GM20000 (cell line): ENCODE data around the gene RIPK4.

Experiments
- DNase-seq: peaks from one replicate; pipeline ENCODE4 v3.0.0; 2012; ENCODE audit warnings: low spot score
- CTCF ChIP-seq: IDR thresholded peaks from 2 replicates; pipeline ENCODE4 v1.5.1; 2012; ENCODE audit warnings: mild to moderate bottlenecking, control low read depth; ENCODE audit errors: extremely low read depth, missing control alignments

Gene RIPK4

DNA sequence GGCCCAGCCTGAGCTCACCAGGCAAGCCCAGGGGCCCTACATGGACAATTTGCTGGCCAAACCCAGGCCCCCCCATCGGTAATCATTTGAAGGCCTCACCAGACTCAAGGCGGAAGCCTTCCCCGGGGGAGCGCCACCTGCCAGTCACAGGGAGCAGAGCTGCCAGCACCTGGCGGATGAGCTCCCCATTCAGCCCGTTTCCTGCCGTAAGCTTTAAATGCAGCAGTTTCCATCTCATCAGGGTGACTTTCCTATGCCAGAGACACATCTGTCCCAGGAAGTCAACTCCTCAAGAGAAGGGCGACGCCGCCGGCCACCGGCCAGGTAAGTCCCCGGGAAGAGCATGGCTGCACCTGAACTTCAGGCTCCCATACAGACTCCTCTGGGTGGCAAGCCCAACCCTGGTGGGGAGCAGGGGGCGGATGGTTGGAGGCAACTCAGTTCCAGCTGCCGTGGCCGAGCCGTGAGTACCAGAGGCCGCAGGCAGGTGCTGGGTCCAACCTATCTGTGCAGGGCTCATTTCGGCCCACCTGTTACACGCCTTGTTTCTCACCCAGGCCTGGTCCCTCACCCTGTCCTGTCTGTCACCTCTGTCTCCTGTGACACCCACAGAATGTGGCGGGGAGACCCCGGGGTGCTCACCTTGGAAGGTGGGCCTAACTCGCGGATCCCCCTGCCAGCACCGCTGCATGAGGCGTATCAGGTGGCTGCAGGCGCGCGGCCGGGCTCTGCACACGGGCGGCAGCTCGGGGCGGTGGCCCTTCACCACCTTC is 20.7 kb downstream of the RIPK4 start:
- no peak for DNase-seq

DNA sequence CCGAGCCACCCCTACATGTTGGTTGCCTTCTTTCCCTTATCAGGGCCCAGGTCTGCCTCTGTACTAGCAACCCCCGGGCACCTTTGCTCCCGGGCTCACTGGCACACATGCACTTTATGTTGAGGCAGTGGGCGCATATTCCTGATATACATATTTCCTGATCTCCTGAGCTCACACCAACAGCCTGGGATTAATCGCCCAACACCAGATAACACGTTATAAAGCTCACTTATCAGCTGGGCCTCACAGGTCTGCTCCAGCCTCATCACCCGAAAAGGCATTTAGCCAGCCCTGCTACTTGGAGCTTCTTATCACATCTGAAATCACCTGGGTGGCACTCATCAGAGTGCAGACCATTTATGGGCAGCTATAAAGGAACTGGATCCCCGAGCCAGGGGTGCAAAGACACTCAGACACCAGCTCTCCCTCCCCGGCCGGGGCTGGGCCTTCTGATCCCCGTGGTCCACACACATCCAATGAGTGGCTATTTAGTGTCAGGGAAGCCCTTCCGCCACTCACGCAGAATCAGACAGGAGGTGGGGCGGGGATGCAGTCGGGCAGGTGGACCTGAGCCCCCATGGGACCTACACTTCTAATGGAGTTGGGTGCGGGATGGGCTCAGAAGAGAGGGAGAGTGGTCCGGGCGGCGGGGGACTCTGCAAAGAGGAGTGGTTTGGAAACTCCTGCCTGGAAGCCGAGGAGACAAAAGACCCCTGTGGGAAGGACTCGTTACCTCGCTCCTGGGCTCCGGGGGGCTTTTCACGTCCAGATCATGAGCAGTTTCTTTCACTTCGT is 21.6 kb downstream of the RIPK4 start:
- DNase-seq: no peak
- no peak for TF ChIP-seq CTCF

More for the DNA sequence above, 20.7 kb downstream of the RIPK4 start:
- TF ChIP-seq CTCF: no peak

DNA sequence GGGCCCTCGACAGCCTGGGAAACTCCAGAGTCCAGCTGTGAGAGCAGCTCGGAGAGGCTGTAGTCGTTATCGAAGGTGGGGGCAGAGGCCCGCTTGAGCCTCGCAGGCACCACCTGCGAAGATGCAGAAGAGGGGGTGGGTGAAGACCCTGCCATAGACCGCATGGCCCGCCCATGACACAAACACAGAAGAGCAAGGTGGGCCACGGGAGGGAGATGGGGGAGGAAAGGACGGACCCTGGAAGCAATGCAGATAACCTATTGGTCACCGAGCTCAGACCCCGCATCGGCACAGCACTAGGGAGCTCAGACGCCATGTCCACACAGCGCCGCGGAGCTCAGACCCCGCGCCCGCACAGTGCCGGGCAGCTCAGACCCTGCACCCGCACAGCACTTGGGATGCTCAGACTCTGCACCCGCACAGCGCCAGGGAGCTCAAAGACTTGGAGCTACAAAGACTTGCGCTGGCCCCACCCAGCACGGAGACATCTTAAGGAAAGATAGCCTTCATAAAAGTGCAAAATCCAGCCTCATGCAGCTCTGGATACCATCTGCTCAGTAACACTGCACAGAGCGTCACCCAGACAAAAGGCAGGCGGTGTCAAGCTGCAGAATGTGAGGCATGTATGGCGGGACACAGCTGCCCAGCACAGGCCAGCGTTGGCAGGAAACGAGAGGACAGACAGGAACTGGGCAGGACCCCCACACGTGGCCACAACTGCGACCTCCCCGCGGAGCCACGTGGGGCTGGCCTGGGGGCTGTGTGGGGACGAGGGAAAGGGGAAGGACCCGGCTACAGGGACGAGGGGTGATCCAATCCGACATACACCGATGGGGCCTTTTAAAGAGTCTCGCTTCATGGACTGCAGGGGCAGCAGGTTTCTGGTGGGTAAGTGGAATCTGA is 22.6 kb downstream of the RIPK4 start:
- DNase-seq: no peak
- TF ChIP-seq CTCF: no peak

DNA sequence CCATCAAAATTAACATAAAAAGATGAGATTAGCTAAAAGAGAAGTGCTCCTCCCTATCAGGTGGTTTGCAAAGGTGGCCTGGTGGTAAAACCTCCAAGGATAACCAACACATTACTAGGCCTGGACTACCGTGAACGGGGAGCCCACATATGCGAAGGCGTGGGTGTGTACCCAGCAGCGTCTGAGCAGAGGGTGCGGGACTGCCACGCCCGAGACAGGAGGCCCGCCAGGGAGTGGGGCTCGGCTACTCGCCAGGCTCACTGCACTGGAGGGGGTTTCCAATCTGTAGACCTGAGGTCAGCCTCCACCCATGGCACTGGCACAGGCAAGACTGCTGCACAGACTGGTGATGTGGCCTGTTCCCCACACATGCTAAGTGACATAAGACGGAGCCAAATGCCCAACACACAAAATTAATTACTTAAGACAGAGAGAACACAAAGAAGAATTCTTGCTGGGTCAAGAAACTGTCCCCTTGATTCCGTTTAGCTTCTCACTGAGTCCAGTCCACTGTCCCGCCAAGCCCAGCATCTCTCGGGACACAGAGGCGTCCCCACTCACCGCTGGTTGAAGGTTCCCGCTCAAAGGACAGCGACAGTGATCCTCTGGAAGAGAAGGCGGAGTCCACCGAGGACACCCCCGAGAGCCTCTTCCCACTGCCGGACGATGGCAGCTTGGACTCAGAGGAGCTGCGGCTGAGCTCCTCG is 23.4 kb downstream of the RIPK4 start:
- TF ChIP-seq CTCF: no peak
- DNase-seq: no peak

- TF ChIP-seq CTCF: no peak
- no peak for DNase-seq
These were observed 24.6 kb downstream of the RIPK4 start for GRCh38 chr21:41742073-41742875.
